K562 (cell line): ENCODE data around the gene USP35.

Experiments
- HDAC2 ChIP-seq: fragments of 450-650 bp; IDR thresholded peaks from 2 replicates; pipeline ENCODE4 v1.6.1; 2016; ENCODE audit warnings: mild to moderate bottlenecking
- LARP7 ChIP-seq: fragments of 450-650 bp; IDR thresholded peaks from 2 replicates; pipeline ENCODE4 v1.6.1; 2016
- MED1 ChIP-seq: sonication (generic); formaldehyde crosslinking; IDR thresholded peaks from 2 replicates; pipeline ENCODE4 v1.8.1; 2023; ENCODE audit warnings: missing genetic modification reagents, borderline replicate concordance
- TGIF2 ChIP-seq: sonication (generic); formaldehyde crosslinking; IDR thresholded peaks from 2 replicates; pipeline ENCODE4 v1.8.1; 2022; ENCODE audit warnings: mild to moderate bottlenecking, missing genetic modification reagents, moderate library complexity
- ZNF224 ChIP-seq: sonication (generic); formaldehyde crosslinking; IDR thresholded peaks from 2 replicates; pipeline ENCODE4 v1.8.0; 2022; ENCODE audit warnings: mild to moderate bottlenecking, missing genetic modification reagents
- TF ChIP-seq, protein P1 (sequence below), 3 experiments: IDR thresholded peaks in 2 of 3; conservative IDR thresholded peaks in 1 of 3; 2 replicates each; pipeline ENCODE4 v1.5.1; 2011 to 2012; ENCODE audit warnings: low read length in 3 of 3, mild to moderate bottlenecking in 3 of 3, control low read depth in 2 of 3, improper control_type of control experiment in 1 of 3, inconsistent platforms in 1 of 3, low read depth in 1 of 3, mixed read lengths in 1 of 3, moderate library complexity in 1 of 3; ENCODE audit not compliant: insufficient read depth in 2 of 3

DNA sequence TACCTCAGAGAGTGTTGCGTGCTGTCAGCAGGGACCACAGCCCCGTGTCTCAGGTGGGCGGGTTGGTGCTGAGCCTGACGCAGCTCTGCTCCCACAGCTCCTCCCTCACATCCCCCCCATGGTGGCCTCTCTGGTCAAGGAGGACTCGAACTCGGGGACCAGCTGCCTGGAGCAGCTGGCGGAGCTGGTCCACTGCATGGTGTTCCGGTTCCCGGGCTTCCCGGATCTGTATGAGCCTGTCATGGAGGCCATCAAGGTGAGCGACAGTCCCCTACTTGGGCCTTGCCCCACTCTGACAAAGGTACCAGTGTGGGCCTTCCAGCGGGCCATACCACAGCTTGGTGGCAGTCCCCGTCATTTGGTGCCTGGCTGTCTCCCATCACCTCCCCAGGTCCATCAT lies 11.8 kb downstream of the USP35 start:
- no peak for TF ChIP-seq MED1 (CRISPR knock-in tag)
- no peak for TF ChIP-seq ZNF224 (CRISPR knock-in tag)
- TF ChIP-seq LARP7: no peak
- TF ChIP-seq TGIF2: no peak
- TF ChIP-seq, protein P1, sequence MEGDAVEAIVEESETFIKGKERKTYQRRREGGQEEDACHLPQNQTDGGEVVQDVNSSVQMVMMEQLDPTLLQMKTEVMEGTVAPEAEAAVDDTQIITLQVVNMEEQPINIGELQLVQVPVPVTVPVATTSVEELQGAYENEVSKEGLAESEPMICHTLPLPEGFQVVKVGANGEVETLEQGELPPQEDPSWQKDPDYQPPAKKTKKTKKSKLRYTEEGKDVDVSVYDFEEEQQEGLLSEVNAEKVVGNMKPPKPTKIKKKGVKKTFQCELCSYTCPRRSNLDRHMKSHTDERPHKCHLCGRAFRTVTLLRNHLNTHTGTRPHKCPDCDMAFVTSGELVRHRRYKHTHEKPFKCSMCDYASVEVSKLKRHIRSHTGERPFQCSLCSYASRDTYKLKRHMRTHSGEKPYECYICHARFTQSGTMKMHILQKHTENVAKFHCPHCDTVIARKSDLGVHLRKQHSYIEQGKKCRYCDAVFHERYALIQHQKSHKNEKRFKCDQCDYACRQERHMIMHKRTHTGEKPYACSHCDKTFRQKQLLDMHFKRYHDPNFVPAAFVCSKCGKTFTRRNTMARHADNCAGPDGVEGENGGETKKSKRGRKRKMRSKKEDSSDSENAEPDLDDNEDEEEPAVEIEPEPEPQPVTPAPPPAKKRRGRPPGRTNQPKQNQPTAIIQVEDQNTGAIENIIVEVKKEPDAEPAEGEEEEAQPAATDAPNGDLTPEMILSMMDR (IDR thresholded peaks at IDR 0.05 in 2 of 3, conservative IDR thresholded peaks at IDR 0.05 in 1 of 3; ENCODE audit: insufficient read depth in 2 of 3, low read depth in 1 of 3, low read length in 3 of 3): no peak
- TF ChIP-seq HDAC2: no peak
